Naive B cell (primary cell): ENCODE measurements around the gene MECP2. TPM values are rescaled to one million over a fixed set of nuclear protein-coding genes. Genes with fewer than 3 reads are reported as not detected.
"Not testable (repeated sequence)": the region's sequence is repeated elsewhere in the genome, so short reads cannot be mapped to it uniquely, and the experiment has no call there.

Experiments used
- ATAC-seq, 2 donors: fragments of 150-1000 bp; cut with Tn5 transposase; 2 replicates each; pipeline ENCODE4 v1.10.0; 2021; ENCODE audit warnings: low read depth in 2 of 2, mild to moderate bottlenecking in 2 of 2, moderate library complexity in 2 of 2
- DNase-seq: peaks from one replicate; pipeline ENCODE4 v3.0.0; 2022
- H3K27ac Mint-ChIP-seq, 6 donors: one replicate each; pipeline ENCODE4 v1.8.0; 2020 to 2022; ENCODE audit warnings: mild to moderate bottlenecking in 6 of 6, mixed read lengths in 6 of 6, moderate library complexity in 5 of 6, inconsistent platforms in 2 of 6
- H3K27me3 Mint-ChIP-seq, 3 donors: one replicate each; pipeline ENCODE4 v1.8.0; 2021 to 2022; ENCODE audit warnings: mixed read lengths in 3 of 3, mild to moderate bottlenecking in 1 of 3
- H3K36me3 Mint-ChIP-seq, 2 donors: one replicate each; pipeline ENCODE4 v1.8.0; 2020 to 2022; ENCODE audit warnings: mixed read lengths in 2 of 2, inconsistent platforms in 1 of 2, mild to moderate bottlenecking in 1 of 2
- H3K4me1 Mint-ChIP-seq, 3 donors: one replicate each; pipeline ENCODE4 v1.8.0; 2020 to 2022; ENCODE audit warnings: mixed read lengths in 3 of 3, inconsistent platforms in 1 of 3, mild to moderate bottlenecking in 1 of 3, moderate library complexity in 1 of 3
- H3K4me3 Mint-ChIP-seq, 8 donors: one replicate each; pipeline ENCODE4 v1.8.0; 2020 to 2022; ENCODE audit warnings: mild to moderate bottlenecking in 8 of 8, mixed read lengths in 8 of 8, moderate library complexity in 8 of 8, inconsistent platforms in 2 of 8
- H3K9me3 Mint-ChIP-seq, 7 donors: one replicate each; pipeline ENCODE4 v1.8.0; 2020 to 2022; ENCODE audit warnings: mixed read lengths in 7 of 7, mild to moderate bottlenecking in 5 of 7, inconsistent platforms in 2 of 7, moderate library complexity in 1 of 7
- polyA plus RNA-seq, 6 donors: library from polyadenylated mRNA; unstranded; fragments of 300-500 nt; fragmentation: Illumina TruSeq; gene quantifications; one replicate each; pipeline ENCODE4 v1.2.3, GENCODE V29; 2021; ENCODE audit warnings: low read depth in 6 of 6

Gene MECP2
- polyA plus RNA-seq, 6 donors from 2014 or later = 4.5 to 21.0 (median 12.8) TPM

GRCh38 chrX:153994398-153994797, 103.1 kb downstream of the MECP2 start:
- DNase-seq, H3K27ac Mint-ChIP-seq, ATAC-seq, H3K4me3 Mint-ChIP-seq, H3K27me3 Mint-ChIP-seq, H3K4me1 Mint-ChIP-seq, H3K9me3 Mint-ChIP-seq, H3K36me3 Mint-ChIP-seq: not testable (repeated sequence)

DNA sequence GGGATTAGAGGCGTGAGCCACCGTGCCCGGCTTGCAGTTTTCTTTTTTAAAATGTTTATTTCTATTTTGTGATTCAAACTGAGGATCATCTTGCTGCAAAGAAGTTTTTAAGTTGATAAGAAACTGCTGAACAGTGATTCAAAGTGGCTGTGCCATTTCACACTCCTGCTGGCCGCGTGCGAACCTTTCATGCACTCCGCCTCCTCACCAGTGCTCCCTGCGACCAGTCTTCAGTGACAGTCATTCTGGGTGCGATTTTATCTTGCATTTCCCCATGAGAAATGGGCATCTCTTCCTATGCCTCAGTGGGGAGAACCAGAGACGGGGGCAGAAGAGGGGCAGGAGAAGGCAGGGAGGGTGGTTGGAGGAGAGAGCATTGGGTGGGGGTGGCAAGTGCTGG, 103.5 kb downstream of the MECP2 start:
- Mint-ChIP-seq H3K4me3 (no peak overlapping the region), H3K9me3 (peaks cover 0 to 4% (median 0%) of the 10 kb centered on the region in 7 donors), H3K27ac (no peak overlapping the region), H3K27me3 (no peaks in the 10 kb centered on the region), H3K36me3 (no peaks in the 10 kb centered on the region), H3K4me1 (peaks cover 0 to 2% (median 0%) of the 10 kb centered on the region in 3 donors)
- DNase-seq = no peak
- no peak for ATAC-seq

DNA sequence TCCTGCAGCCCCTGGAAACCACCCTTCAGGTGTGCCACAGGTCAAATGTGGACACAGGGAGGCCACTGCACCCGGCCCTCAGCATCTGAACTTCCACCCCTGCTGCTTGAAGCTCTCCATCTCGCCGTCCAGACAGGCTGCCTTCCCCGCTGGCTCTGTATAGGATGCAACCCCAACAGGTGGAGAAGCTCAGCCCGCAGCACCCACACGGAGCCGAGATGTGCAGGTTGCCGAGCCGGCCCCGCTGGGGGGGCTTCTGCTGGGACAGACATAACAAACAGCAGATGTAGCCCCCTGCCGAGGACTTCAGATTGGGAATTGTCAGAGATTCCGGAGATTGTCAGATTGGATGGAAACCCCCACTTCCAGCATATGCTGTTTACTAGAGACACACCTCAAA, 104.4 kb downstream of the MECP2 start:
- no peak for ATAC-seq
- Mint-ChIP-seq H3K9me3 (peaks cover 0 to 4% (median 0%) of the 10 kb centered on the region in 7 donors), H3K4me3 (peak overlapping the region in 1 of 8 donors; percentile 9), H3K27me3 (no peaks in the 10 kb centered on the region), H3K4me1 (peaks cover 0 to 2% (median 0%) of the 10 kb centered on the region in 3 donors), H3K27ac (peak overlapping the region in 1 of 6 donors; percentile 81), H3K36me3 (no peaks in the 10 kb centered on the region)
- no peak for DNase-seq

GRCh38 chrX:153992180-153992579, 105.3 kb downstream of the MECP2 start:
- Mint-ChIP-seq H3K9me3 (peaks cover 0 to 4% (median 0%) of the 10 kb centered on the region in 7 donors), H3K36me3 (no peaks in the 10 kb centered on the region), H3K27ac (peak overlapping the region in 1 of 6 donors; percentile 21), H3K27me3 (no peaks in the 10 kb centered on the region), H3K4me3 (peak overlapping the region in 1 of 8 donors; percentile 61), H3K4me1 (peaks cover 0 to 2% (median 0%) of the 10 kb centered on the region in 3 donors)
- DNase-seq (no peak), ATAC-seq (no peak)

GRCh38 chrX:153991013-153991580, 106.4 kb downstream of the MECP2 start:
- Mint-ChIP-seq H3K27me3 (no peaks in the 10 kb centered on the region), H3K4me1 (peaks cover 0 to 6% (median 0%) of the 10 kb centered on the region in 3 donors), H3K4me3 (no peak overlapping the region), H3K9me3 (peaks cover 0 to 4% (median 0%) of the 10 kb centered on the region in 7 donors), H3K36me3 (no peaks in the 10 kb centered on the region), H3K27ac (no peak overlapping the region)
- DNase-seq (no peak), ATAC-seq (no peak)

DNA sequence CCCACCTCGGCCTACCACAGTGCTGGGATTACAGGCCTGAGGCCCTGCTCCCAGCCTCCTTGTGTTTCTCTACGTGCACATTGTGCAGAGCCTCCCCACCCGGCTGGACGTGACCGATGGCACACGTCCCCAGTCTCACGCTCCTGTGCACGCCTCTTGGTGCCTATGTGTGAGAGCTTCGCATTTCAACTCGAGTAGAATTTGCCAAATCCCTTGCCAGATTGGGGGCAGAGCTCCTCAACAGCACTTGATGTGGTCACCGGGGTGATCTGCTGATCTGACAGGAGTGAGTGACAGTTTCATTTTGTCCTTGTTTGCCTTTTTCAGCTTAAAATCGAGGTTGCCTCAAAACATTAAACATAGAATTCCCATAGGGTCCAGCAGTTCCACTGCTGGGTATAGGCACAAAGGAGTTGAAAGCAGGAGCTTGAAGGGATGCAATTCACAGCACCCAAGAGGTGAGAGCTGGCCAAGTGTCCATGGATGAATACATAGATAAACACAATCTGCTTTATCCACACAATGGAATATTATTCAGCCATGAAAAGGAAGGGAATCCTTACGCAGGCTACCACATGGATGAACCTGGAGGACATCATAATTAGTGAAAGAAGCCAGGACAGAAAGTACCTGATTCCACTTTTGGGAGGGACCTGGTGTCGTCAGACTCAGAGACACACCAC, 107.4 kb downstream of the MECP2 start:
- Mint-ChIP-seq H3K27me3 (no peaks in the 10 kb centered on the region), H3K4me1 (peaks cover 0 to 14% (median 0%) of the 10 kb centered on the region in 3 donors), H3K27ac (peak overlapping the region in 1 of 6 donors; percentile 33), H3K4me3 (no peak overlapping the region), H3K9me3 (peaks cover 0 to 4% (median 0%) of the 10 kb centered on the region in 7 donors), H3K36me3 (no peaks in the 10 kb centered on the region)
- DNase-seq (no peak), ATAC-seq (no peak)

- Mint-ChIP-seq H3K4me3 (no peak overlapping the region), H3K27me3 (no peaks in the 10 kb centered on the region), H3K36me3 (no peaks in the 10 kb centered on the region), H3K27ac (no peak overlapping the region), H3K9me3 (peaks cover 0 to 4% (median 0%) of the 10 kb centered on the region in 7 donors), H3K4me1 (peaks cover 8 to 30% (median 10%) of the 10 kb centered on the region in 3 donors)
- no peak for ATAC-seq
- no peak for DNase-seq
Observed at GRCh38 chrX:153988493-153988892, 109.0 kb downstream of the MECP2 start.

GRCh38 chrX:153984351-153985178, 113.0 kb downstream of the MECP2 start:
- H3K9me3 Mint-ChIP-seq = no peaks in the 10 kb centered on the region
- H3K36me3 Mint-ChIP-seq = no peaks in the 10 kb centered on the region
- peak; percentile 61 for DNase-seq
- H3K4me3 Mint-ChIP-seq = peak overlapping the region; percentile 76 to 89 (median 84)
- H3K27ac Mint-ChIP-seq = peak overlapping the region; percentile 91 to 95 (median 94)
- peaks cover 14 to 59% (median 30%) of the 10 kb centered on the region in 3 donors for H3K4me1 Mint-ChIP-seq
- H3K27me3 Mint-ChIP-seq = no peaks in the 10 kb centered on the region
- peak; percentile 64 to 74 for ATAC-seq

- Mint-ChIP-seq H3K9me3 (no peaks in the 10 kb centered on the region), H3K4me1 (peaks cover 14 to 59% (median 30%) of the 10 kb centered on the region in 3 donors), H3K36me3 (no peaks in the 10 kb centered on the region), H3K27me3 (no peaks in the 10 kb centered on the region), H3K4me3 (peak overlapping the region in 7 of 8 donors; percentile 38 to 85 (median 68)), H3K27ac (peak overlapping the region; percentile 86 to 97 (median 92))
- peak; percentile 24 to 29 for ATAC-seq
- DNase-seq = no peak
Observed at GRCh38 chrX:153983321-153983801, 114.2 kb downstream of the MECP2 start.

DNA sequence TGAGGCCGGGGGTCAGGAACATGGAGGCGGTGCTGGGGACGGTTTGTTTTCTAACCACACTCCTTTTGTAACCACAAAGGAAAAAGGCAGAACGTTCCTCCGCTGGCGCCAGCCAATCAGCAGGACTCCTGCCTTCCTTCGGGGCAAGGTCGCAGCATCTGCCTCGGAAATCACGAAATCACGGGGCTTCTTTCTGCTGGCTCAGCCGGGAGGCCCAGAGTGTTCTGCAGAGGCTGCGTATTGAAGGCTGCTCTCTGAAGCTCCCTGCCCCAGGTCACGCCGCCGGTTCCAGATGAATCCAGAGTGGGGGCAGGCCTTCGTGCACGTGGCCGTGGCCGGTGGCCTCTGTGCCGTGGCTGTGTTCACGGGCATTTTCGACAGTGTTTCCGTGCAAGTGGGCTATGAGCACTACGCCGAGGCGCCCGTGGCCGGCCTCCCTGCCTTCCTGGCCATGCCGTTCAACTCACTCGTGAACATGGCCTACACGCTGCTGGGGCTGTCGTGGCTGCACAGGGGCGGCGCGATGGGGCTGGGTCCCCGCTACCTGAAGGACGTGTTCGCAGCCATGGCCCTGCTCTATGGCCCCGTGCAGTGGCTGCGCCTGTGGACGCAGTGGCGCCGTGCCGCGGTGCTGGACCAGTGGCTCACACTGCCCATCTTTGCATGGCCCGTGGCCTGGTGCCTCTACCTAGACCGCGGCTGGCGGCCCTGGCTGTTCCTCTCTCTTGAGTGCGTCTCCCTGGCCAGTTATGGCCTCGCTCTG, 115.6 kb downstream of the MECP2 start:
- DNase-seq (no peak), ATAC-seq (no peak)
- Mint-ChIP-seq H3K4me1 (peaks cover 14 to 59% (median 30%) of the 10 kb centered on the region in 3 donors), H3K27me3 (no peaks in the 10 kb centered on the region), H3K9me3 (no peaks in the 10 kb centered on the region), H3K4me3 (peak overlapping the region; percentile 60 to 87 (median 74)), H3K27ac (peak overlapping the region; percentile 93 to 98 (median 95)), H3K36me3 (no peaks in the 10 kb centered on the region)

GRCh38 chrX:153981231-153981630, 116.3 kb downstream of the MECP2 start:
- DNase-seq (no peak), ATAC-seq (no peak)
- Mint-ChIP-seq H3K4me1 (peaks cover 14 to 56% (median 30%) of the 10 kb centered on the region in 3 donors), H3K4me3 (peak overlapping the region; percentile 60 to 87 (median 74)), H3K36me3 (no peaks in the 10 kb centered on the region), H3K27ac (peak overlapping the region; percentile 91 to 98 (median 95)), H3K9me3 (no peaks in the 10 kb centered on the region), H3K27me3 (no peaks in the 10 kb centered on the region)

- ATAC-seq (peak; percentile 44 to 57), DNase-seq (peak; percentile 18)
Observed at GRCh38 chrX:153980394-153980793, 117.1 kb downstream of the MECP2 start.

More at GRCh38 chrX:153980394-153980793, 117.1 kb downstream of the MECP2 start:
- Mint-ChIP-seq H3K4me3 (peak overlapping the region; percentile 59 to 79 (median 73)), H3K27ac (peak overlapping the region in 5 of 6 donors; percentile 53 to 98 (median 91)), H3K4me1 (peaks cover 17 to 52% (median 30%) of the 10 kb centered on the region in 3 donors)
- not testable (repeated sequence) for H3K36me3 Mint-ChIP-seq, H3K9me3 Mint-ChIP-seq, H3K27me3 Mint-ChIP-seq
